ENCODE results near the gene NFIB. TPM values are rescaled to one million over a fixed set of nuclear protein-coding genes. Genes with fewer than 3 reads are reported as not detected.

The NFIB gene
- total RNA-seq, 4 donors from 2014 or later = 61.0 to 68.3 (median 65.4) TPM

DNA sequence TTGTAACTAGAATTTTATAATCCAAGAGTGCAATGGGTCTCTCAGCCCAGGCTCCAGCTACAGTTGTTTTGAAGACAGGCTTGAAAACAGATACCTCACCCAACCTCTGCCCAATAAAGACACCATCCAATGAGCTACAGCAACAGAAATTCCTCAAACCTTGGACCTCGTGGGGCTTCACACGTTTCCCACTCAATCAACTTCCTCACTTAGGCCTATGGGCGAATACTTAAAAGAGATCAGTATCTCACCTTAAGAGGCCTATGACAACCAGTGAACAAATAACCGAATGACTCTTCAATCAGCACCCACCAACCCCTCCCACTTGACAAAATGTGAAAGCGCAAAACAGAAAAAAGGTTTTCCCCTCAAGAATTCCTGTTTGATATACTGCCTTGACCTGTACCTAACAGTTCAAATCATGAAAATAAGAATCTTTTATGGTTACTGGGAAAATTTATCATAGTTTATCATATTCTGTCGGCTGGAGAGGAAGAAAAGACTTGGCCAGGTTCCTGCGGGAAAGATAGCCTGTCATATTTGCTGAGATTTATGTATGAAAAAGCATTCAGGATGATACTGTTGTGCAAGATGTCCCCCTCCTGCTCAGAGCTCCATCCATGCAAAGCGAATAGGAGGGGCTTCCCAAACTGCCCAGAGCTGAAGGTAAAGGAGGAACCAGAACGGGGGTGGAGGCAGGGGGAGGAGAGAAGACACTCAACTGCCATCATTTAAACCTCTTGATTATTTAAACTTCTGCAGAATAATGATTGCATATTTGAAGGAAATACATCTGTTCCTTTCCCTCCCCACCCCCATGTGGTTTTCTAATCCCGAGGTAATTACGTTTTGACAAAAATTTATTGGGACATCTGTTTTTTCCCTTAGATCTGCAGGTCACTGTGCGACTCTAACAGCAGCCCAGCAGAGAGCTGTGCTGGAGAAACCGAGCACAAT is 256.3 kb downstream of the NFIB start:
- Histone ChIP-seq H3K27me3 (no peaks in the 10 kb centered on the region), H3K4me3 (no peak overlapping the region), H3K9me3 (no peaks in the 10 kb centered on the region), H3K27ac (no peak overlapping the region), H3K36me3 (no peaks in the 10 kb centered on the region), H3K4me1 (no peaks in the 10 kb centered on the region)
- 53 to 72% methylated on average over 6 to 10 of the region's 13 CpGs for WGBS, 2 donors (ENCODE audit: low coverage in 1 of 2)
- ATAC-seq = no peak
- TF ChIP-seq POLR2A (IDR thresholded peaks at IDR 0.05) (no peak), EP300 (IDR thresholded peaks at IDR 0.05) (no peak), POLR2AphosphoS5 (IDR thresholded peaks at IDR 0.05) (no peak)
- TF ChIP-seq, protein P1, sequence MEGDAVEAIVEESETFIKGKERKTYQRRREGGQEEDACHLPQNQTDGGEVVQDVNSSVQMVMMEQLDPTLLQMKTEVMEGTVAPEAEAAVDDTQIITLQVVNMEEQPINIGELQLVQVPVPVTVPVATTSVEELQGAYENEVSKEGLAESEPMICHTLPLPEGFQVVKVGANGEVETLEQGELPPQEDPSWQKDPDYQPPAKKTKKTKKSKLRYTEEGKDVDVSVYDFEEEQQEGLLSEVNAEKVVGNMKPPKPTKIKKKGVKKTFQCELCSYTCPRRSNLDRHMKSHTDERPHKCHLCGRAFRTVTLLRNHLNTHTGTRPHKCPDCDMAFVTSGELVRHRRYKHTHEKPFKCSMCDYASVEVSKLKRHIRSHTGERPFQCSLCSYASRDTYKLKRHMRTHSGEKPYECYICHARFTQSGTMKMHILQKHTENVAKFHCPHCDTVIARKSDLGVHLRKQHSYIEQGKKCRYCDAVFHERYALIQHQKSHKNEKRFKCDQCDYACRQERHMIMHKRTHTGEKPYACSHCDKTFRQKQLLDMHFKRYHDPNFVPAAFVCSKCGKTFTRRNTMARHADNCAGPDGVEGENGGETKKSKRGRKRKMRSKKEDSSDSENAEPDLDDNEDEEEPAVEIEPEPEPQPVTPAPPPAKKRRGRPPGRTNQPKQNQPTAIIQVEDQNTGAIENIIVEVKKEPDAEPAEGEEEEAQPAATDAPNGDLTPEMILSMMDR (IDR thresholded peaks at IDR 0.05) = no peak

DNA sequence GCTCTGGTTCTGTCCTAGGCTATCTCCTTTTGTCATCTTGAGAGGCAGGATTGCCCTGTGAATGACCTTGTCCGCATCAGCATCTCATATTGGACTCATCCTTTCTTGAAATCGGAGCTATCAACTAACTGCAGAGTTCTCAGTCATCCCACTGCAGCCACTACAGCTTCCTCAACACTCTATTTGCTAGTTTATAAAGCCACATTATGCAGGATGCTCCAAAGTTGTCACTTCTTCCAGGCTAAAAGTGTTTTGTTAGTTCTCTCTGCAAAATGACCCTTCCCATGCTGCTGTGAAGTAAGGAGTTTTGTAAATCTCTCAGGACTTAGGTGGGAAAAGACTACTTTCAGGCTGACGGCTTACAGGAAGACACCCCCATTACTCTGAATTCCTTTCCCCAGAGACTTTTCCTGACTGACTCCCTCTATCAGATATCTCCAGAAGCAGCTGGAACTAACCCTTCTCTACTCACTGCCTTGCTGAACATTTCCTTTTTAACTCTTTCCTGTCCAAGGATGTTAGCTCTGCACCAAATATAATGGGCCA is 257.6 kb downstream of the NFIB start:
- Histone ChIP-seq H3K36me3 (no peaks in the 10 kb centered on the region), H3K4me3 (no peak overlapping the region), H3K4me1 (no peaks in the 10 kb centered on the region), H3K27ac (no peak overlapping the region), H3K9me3 (no peaks in the 10 kb centered on the region), H3K27me3 (no peaks in the 10 kb centered on the region)
- TF ChIP-seq EP300 (IDR thresholded peaks at IDR 0.05) = no peak
- TF ChIP-seq, protein P1 (IDR thresholded peaks at IDR 0.05) = no peak
- TF ChIP-seq POLR2A (IDR thresholded peaks at IDR 0.05) = no peak
- no peak for TF ChIP-seq POLR2AphosphoS5 (IDR thresholded peaks at IDR 0.05)
- ATAC-seq = no peak
- WGBS, 2 donors (ENCODE audit: low coverage in 1 of 2) = 42 to 50% methylated on average over 2 to 3 of the region's 3 CpGs

DNA sequence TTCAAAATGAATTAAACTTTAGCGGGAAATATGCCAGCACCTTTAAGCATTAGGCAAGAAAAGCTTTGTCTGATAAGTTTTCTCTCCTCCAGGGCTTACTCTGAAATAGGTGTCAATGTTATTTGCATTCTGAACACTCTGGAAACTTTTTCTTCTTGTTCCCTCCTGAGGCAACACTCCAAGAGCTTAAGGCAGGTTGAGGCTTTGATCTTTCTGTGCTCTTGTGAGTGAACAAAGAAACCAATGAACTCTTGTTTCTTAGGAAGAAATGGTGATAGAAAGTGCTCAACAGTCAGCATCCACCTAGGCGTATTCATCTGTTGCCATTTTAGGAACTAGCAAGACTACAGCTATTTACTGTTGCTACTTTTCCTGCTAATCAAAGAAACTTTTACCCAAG is 259.8 kb downstream of the NFIB start:
- Histone ChIP-seq H3K27me3 (no peaks in the 10 kb centered on the region), H3K4me3 (no peak overlapping the region), H3K4me1 (no peaks in the 10 kb centered on the region), H3K27ac (no peak overlapping the region), H3K9me3 (no peaks in the 10 kb centered on the region), H3K36me3 (no peaks in the 10 kb centered on the region)
- TF ChIP-seq, protein P1 (IDR thresholded peaks at IDR 0.05) = no peak
- no peak for TF ChIP-seq EP300 (IDR thresholded peaks at IDR 0.05)
- no peak for TF ChIP-seq POLR2A (IDR thresholded peaks at IDR 0.05)
- TF ChIP-seq POLR2AphosphoS5 (IDR thresholded peaks at IDR 0.05) = no peak
- 68 to 98% methylated on average over 2 of the region's 2 CpGs for WGBS, 2 donors (ENCODE audit: low coverage in 1 of 2)
- ATAC-seq = no peak

DNA sequence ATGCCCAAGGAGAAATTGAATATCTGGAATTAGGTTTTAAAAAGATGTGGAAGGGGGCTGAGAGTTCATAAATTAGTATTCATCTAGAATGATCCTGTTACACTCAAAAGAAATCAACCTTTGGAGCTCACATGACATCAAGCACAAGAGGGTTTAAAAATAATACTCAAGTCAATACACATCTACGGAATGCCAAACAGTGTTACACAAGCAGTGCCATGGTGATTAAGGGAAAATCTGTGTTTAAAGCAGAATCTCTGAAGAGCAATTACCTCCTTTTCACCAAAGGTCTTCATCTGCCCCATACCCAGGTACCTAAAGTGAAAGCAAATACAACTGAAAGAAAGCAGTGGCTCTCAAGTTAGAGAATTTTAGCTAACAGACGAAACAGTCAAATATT is 261.6 kb downstream of the NFIB start:
- no peaks in the 10 kb centered on the region for H3K27me3 ChIP-seq
- H3K4me3 ChIP-seq = no peak overlapping the region
- H3K27ac ChIP-seq = no peak overlapping the region
- 86 to 87% methylated on average over 2 of the region's 2 CpGs for WGBS, 2 donors (ENCODE audit: low coverage in 1 of 2)
- no peaks in the 10 kb centered on the region for H3K4me1 ChIP-seq
- H3K9me3 ChIP-seq = no peaks in the 10 kb centered on the region
- no peak for TF ChIP-seq POLR2A (IDR thresholded peaks at IDR 0.05)
- TF ChIP-seq POLR2AphosphoS5 (IDR thresholded peaks at IDR 0.05) = no peak
- no peak for TF ChIP-seq EP300 (IDR thresholded peaks at IDR 0.05)
- TF ChIP-seq, protein P1 (IDR thresholded peaks at IDR 0.05) = no peak
- no peak for ATAC-seq
- H3K36me3 ChIP-seq = no peaks in the 10 kb centered on the region

DNA sequence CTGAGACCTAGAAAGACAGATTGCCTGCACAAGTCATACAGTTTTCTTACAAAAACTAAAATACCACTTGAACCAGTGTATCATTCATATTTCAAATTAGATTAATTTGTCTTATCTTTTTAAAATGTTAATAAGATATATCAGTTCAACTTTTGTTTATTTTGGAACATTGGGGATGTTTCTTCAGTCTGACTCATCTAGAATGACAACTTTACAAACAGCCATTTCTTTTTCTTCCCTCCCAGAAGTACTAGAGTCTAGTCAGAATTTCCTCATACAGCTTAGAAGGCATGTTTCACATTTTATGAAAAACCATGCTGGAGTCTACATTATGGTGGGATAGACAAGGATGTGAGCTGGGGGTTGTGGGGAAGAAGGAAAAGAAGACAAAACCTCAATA is 262.5 kb downstream of the NFIB start:
- H3K36me3 ChIP-seq = no peaks in the 10 kb centered on the region
- TF ChIP-seq POLR2A (IDR thresholded peaks at IDR 0.05) (no peak), POLR2AphosphoS5 (IDR thresholded peaks at IDR 0.05) (no peak), EP300 (IDR thresholded peaks at IDR 0.05) (no peak)
- TF ChIP-seq, protein P1 (IDR thresholded peaks at IDR 0.05) = no peak
- no peaks in the 10 kb centered on the region for H3K4me1 ChIP-seq
- H3K4me3 ChIP-seq = no peak overlapping the region
- ATAC-seq = no peak
- H3K27me3 ChIP-seq = no peaks in the 10 kb centered on the region
- H3K9me3 ChIP-seq = no peaks in the 10 kb centered on the region
- no peak overlapping the region for H3K27ac ChIP-seq

Measured in gastroesophageal sphincter (tissue), 4 donors.